NCI-H1105 (cell line): ENCODE data around the gene JPT2.

Experiments used
- DNase-seq: peaks from one replicate; lab custom pipeline; 2025; lab: John Stamatoyannopoulos, UW

The JPT2 gene

DNA sequence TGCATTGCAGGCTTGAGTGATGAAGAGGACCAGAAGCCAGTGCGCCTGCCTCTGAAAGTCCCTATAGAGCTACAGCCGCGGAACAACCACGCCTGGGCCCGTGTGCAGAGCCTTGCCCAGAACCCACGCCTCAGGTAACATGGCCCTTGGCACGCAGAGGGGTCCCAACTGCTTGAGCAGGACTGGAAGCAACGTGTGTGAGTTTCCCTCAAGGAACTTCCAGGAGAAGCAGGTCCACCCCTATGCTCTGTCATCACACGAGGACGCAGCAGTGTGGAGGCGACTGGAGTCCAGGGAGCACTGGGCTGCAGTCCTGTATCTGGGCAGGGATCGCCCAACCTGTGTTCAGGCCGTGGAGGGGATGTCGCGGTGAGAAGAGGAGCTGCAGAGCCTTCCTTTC is 25.1 kb upstream of the JPT2 start:
- DNase-seq, result no peak

DNA sequence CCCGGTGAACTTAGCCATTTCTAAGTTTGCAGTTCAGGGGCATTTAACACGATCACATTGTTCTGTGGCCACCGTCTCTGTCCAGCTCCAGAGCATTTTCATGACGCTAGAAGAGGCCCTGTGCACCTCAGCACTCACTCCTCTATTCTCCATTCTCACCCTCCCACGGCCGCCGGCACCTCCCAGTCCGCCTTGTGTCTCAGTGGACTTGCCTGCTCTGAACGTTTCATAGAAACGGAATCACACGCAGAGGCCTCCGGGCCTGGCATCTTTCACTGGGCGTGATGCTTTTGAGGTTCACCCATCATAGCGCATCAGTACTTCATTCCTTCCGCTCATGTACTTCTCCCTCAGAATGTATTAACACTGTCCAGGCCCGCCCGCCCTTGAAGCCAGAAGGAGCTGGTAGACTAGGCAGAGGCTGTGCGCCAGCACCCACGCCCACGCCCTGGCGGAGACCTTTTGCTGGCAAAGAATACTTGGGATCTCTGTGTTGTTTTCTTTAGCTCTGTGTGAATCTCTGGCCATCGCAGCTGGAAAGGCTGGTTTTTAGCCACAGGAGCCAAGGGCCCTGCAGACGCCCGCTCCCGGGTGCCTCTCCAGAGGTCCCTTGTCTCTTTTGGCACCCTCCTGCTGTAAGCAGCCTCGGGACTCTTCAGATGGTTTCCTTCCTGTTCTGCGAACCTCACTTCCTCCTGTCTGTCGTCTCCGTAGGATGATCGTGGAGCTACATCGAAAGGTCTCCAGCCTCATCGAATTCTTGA is 23.4 kb upstream of the JPT2 start:
- DNase-seq, result no peak

DNA sequence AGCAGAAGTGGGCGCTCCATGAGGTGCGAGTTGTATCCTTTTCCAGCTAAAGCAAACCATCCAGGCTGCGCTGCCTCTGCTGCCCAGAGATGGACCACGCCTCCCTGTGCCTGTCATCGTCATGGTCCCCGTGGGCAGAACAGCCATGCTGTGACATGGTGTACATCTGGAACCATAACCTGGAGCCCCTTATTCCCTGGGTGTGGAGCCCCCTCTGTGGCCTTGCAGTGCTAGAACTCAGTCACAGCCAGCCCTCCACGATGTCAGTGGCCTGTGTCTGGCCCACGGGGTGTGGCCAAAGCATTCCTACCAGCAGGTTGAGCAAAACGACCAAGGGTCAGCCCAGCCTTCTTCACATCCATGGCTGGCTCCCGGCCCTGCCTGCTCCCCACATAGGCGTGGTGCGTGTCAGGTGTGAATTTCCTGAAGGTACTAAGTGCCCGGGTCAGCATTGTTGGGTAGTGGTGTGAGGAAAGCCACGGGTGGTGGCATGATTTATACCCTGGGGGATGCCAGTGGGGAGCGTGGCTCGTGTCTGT is 22.7 kb upstream of the JPT2 start:
- DNase-seq, result no peak

DNA sequence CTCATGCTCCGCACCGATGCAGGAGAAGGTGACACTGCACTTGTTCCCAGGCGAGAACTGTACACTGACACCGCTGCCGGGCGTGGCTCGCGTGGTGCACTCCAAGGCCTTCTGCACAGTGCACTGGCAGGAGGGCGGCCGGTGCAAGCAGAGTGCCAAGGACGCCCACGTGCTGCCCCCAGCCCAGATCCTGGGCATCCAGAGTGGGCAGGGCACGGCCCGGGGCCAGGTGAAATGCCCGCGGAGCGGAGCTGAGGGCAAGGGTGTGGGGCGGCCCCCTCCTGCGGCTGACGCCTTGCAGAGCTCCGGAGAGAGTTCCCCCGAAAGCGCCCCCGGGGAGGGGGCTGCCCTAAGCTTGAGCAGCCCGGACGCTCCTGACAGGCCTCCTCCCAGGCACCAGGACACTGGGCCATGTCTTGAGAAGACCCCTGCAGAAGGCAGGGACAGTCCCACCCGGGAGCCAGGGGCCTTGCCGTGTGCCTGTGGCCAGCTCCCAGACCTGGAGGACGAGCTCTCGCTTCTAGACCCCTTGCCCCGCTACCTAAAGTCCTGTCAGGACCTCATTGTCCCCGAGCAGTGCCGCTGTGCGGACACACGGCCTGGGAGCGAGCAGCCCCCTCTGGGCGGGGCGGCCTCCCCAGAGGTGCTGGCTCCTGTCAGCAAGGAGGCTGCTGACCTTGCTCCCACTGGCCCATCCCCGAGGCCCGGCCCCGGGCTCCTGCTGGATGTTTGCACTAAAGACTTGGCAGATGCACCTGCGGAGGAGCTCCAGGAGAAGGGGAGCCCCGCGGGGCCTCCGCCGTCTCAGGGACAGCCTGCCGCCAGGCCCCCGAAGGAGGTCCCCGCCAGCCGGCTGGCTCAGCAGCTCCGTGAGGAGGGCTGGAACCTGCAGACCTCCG is 21.9 kb upstream of the JPT2 start:
- no peak for DNase-seq

DNA sequence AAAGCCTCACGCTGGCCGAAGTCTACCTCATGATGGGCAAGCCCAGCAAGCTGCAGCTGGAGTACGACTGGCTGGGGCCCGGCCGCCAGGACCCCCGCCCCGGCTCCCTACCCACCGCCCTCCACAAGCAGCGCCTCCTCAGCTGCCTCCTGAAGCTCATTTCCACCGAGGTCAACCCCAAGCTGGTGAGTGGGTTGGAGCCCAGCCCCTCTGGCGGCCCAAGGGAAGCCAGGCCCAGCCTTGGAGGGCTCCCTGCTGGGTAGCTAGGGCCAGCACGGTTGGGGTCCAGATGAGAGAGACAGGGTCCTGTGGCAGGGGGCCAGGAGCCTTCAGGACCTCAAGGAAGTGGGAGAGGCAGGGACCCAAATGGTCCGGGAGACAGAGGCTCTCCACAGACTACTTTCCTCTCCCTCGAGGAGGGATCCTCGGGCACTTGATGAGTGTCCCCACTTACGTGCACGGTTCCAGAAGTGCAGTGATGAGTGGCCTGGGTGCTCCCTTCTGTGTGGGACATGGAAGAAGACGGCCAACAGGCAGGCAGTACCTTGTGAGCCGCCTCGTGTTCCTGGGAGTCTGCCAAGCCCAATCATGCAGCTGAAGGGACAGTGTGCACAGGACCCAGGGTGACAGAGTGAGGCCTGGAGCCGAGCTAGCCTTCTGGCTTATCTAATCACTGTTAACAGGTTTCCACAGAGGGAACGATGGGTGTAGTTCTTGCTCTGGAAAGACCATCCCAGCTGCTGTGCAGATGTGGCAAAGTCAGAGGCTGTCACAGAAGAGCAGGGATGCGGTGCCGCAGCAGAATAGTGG is 21.1 kb upstream of the JPT2 start:
- no peak for DNase-seq

DNA sequence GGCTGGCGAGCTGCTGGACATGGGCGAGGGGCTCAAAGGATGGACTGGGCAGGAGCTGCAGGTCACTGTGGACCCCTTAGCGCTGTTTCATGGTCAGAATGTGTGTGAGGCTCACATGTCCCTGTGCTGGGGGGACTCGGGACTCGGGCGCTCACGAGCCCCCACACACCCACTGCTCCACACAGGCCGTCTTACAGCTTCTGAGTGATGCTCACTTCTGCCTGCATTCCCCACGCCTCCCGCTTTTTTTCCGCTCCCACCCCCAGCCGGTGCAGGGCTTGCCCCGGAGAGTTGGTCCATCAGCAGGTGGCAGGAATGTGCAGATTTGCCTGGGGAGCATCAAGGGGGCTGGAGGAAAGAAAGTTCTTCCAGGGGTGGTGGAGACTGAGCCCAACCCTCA is 20.2 kb upstream of the JPT2 start:
- no peak for DNase-seq

DNA sequence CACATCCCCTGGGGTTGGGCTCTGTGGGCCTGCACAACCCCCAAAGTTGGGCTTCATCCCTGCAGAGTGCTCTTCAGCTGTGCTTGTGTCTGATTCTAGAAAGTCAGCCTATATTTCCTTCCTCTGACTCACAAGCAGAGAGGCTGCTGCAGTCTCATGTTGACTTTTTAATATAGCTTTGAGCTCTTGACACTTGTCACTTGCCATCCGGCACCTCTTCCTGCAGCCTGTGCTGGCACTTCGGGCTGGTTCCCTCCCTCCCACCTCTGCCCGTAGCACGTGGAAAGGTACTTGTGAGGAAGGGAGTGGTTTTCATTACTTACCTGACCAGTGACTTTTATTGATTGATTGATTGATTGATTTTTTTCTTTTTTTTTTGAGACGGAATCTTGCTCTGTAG is 19.0 kb upstream of the JPT2 start:
- DNase-seq, result no peak

DNA sequence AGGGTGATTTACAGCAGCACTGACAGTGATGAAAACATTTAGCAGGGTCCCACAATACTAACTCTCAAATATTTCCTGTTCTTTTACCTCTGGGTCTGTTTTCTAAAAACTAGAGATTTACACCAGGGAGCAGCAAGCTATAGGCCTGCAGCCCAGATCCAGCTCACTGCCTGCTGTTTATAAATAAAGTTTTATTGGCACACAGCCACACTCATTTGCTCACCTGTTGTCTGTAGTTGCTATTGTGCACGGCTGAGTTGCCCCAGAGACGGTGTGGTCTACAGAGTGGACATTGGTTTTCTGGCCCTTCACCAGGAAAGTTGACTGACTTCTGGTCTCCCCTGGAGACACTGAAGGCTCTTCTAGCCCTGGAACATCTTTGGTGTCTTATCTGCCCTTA is 16.3 kb upstream of the JPT2 start:
- DNase-seq, result no peak

DNA sequence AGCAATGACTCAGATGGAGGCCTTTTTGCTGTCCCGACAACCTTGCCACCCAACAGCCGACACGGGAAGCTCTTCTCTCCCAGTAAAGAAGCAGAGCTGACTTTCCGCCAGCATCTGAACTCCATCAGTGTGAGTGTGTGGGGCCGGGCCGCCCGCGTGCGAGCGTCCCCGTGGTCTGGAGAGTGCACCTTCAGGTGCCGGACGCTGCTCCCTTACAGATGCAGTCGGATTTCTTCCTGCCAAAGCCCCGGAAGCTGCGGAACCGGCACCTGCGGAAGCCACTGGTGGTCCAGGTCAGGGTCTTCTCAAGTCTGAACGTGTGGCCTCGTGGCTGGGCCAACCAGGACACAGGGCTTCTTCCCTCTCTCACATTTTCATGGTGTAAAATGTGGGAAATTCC is 15.5 kb upstream of the JPT2 start:
- DNase-seq, result no peak

DNA sequence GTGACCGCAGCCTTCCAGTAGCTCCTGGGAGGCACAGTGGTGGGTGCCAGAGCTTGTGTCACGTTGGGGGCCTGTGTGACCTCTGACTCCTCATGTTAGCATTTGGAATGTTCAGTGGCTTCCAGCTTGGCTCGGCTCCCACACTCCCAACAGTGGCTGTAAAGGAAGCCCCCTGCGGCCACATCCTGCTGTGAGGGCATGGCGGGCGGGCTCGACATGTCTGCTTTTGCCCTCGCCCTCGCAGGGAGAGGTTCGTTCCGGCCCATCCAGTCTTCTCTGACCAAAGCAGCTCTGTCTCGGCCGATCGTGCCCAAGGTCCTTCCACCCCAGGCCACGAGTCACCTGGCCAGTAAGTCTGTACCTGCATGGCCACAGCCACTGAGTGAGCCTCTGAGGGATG is 12.2 kb upstream of the JPT2 start:
- no peak for DNase-seq

DNA sequence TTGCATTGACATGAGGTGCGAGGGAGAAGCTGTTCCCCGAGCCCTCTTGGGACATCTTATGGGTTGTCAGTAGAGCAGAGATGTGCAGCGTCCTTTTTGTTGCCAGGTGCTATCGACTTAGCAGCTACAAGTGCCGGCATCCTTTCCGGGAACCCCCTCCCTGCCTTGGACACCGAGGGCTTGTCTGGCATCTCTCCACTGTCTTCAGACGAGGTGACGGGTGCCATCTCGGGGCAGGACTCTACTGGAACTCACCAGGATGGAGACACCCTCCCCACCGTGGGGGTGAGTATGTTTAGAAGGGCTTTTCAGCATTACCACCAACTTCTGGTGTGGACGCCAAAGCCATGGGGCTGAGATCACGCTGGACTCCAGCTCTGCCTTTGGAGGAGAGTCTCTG is 11.8 kb upstream of the JPT2 start:
- no peak for DNase-seq

DNA sequence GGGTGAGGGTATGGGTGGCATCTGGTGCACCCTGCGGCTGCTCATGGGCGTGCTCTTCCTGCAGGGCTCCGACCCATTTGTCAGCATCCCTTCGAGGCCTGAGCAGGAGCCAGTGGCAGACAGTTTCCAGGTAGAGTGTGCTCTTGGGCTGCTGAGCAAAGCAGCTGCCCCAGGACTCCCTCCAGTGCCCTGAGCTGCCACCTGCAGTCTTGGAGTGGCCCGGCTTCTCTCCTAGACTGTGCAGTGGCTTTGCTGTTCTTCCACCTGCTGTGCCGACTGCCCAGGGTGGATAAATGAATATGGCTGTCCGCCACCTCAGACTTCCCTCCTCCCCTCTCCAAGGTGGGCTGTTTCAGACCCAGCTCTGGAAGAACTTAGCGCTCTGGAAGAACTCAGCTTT is 10.8 kb upstream of the JPT2 start:
- no peak for DNase-seq

DNA sequence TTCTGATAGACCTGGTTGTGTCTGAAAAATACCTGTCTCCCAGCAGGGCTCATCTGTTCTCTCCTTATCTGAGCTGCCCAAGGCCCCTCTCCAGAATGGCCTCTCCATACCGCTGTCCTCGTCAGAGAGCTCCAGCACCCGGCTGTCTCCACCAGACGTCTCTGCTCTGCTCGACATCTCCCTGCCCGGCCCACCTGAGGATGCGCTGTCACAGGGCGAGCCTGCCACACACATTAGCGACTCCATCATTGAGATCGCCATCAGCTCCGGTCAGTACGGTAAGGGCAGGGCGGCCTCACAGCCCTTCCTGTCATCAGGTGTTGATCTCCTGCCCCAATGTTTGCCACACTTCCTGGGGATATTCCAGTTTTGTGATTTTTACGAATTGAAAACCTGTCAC is 10.2 kb upstream of the JPT2 start:
- DNase-seq, result no peak

DNA sequence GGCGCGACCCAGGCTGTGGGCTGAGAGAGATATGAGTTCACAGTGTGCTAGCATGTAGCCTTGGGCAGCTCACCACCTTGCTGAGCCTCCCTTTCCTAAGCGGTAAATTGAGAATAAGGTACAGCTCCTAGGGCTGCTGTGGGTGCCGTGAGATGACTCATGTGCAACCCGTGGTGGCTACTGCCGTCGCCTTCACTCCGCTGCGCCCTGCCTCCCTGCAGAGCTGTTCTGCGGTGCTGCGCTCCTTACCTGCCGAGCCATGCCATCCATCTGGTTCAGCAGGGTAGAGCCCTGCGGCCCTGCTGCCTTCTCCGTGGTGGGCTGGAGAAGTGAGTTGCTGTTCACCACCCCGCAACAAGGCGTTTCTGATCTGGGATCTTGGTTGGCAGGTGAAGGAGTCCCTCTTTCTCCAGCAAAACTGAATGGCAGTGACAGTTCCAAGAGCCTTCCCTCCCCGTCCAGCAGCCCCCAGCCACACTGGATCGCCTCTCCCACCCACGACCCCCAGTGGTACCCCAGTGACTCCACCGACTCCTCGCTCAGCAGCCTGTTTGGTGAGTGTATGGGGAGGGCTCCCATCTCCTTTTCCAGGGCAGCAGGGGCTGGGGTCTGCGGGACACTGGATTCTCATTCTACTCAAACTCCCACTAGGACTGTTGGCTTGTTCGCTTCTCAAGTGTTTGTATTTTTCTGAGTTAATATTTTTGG is 9.3 kb upstream of the JPT2 start:
- DNase-seq, result no peak

DNA sequence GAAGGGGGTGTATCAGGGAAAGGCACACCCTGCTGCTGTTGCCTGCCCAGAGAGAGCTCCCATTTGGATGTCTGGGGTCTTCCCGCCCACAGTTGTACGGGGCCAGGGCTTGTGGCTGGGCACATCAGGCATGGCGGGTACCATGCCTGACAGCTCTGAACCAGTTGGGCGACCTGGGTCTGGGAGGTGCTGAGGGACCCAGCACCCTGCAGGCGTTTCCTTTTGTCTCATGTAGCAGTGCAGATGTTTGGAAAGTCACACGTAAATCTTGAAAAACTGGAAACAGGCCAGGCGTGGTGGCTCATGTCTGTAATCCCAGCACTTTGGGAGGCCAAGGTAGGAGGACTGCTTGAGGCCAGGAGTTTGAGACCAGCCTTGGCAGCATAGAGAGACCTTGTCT is 8.4 kb upstream of the JPT2 start:
- no peak for DNase-seq

DNA sequence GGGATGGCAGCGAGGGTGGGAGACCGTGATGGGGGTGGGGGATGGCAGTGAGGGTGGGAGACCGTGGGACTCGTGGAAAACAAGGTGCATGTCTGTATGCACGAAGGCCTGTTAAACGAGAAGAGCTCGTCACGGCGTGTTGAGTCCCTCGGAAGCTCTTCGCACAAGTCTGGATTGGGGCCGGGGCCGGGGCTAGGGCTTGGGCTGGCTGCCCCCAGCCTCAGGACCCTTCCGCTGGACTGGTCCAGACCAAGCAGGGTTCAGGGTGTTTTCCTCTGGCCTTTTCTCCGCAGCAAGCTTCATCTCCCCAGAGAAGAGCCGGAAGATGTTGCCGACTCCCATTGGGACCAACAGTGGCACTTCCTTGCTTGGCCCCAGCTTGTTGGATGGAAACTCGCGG is 7.7 kb upstream of the JPT2 start:
- no peak for DNase-seq

DNA sequence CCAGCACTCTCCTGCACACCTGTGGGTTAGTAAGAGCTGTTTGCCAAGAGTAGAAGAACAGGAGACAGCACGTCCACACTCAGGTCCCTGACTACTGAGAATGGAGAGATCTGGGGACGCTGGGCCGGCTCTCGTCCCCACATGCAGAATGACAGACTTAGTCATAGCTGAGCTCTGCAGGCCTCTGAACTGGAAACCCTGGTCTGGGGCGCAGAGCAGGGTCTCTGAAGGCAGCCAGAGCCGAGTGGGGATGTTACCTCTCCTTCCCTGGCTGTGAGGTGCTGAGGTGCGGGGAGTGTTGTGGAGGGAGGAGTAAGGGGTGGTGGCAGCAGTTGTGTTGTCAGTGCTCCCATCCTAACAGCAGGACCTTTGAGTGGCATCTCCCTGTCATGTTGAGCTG is 7.2 kb upstream of the JPT2 start:
- DNase-seq, result no peak

DNA sequence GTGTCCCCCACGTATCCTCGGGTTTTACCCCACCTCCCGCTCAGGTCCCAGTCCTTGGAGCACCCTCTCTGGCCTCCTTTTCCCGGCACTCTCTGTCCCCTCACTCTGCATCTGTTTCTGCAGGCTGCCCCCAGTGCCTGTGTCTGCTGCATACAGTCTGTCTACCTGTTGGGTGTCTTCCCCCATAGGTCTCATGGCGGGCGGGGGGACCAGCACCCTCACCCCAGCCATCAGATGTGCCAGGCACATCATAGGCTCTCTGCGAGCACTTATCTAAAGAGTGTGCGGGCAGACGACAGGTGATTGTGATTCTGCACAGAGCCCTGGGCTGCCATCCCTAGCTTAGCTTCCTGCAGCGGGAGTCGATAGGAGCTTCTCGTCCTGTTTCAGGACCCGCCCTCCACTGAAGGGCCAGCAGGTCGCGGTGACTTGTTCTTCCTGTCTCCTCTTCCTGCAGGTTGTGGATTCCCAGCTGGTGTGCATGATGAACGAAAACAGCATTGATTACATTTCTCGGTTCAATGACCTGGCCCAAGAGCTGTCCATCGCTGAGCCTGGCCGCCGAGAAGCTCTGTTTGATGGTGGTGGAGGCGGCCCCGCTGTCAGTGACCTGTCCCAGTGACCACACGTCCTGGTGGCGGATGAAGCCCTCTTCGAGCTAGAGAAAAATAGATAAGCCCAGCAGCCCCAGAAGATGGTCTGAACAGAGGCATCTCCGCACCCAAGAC is 4.5 kb upstream of the JPT2 start:
- no peak for DNase-seq

DNA sequence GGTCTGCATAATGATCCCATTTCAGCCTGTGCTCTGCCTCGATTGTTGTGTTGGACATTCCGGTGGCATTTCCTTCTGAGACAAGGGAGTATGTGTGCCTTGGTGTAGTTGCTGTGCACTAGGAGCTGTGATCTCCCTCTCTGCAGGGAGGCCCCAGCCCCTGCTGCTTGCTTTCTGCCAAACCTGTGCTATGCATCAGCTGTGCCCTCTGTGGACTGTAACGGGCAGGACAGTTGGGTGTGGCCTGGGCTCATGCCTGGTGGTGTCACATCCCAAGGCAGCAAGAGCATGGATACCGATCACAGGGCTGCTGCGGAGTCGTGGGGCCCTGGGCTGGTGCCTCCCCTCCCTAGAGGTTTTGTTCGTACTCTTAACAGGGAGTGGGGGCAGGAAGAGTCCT is 3.8 kb upstream of the JPT2 start:
- no peak for DNase-seq

DNA sequence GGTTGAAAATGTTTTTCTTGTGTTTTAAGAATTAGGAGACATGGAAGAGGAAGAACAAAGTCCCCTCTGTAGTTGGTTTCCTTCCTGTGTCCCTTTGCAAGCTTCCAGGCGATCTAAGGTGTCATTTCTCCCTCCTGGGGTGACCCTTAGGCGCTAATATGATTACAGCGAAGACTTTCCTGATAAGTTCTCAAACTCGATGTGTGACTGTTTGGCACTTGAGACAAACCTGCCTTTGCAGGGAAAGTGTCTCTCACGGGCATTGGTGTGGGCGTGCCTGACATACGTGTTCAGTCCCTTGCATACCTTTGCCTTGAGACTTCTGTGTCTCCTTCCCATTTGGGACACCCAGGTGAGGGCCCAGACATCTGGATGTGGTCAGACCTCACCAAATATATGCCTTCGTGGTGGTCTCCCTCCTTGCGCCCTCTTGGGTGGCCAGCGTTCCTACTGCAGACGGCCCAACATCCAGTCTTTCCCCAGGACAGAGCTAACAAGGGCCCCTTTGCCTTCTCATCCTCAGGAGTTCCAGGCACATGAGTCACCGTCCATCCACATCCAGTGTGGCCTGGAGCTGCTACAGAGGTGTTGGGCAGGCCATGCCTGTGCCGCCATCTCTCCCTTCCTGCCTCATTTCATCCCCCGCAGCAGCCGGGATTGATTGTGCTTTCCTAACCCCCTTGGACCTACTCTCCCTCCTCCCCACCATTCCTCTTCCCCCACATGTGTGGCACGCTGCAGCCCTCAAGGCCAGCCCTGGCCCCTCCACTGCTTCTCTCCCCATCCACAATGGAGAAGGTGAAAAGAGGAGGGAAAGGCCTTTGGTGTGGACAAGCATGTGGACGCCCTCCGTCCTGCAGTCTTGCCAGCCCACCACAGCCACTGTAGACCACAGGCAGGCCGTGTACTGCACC is 3.1 kb upstream of the JPT2 start:
- DNase-seq, result no peak
